ENCODE data around the gene COL23A1.

Gene COL23A1

GRCh38 chr5:178389796-178390195 is 200.4 kb downstream of the COL23A1 start:
- no peak for DNase-seq (ENCODE audit: low spot score)
- TF ChIP-seq CTCF (IDR thresholded peaks at IDR 0.05; ENCODE audit: borderline replicate concordance, control extremely low read depth, extremely low read depth, insufficient read depth, missing control alignments) = no peak
- in situ Hi-C loops (cut with MboI; ENCODE audit: low sequenced_read_pairs, unreplicated experiment) = no loop called here

- DNase-seq (ENCODE audit: low spot score) = no peak
- TF ChIP-seq CTCF (IDR thresholded peaks at IDR 0.05; ENCODE audit: borderline replicate concordance, control extremely low read depth, extremely low read depth, insufficient read depth, missing control alignments) = no peak
- in situ Hi-C loops (cut with MboI; ENCODE audit: low sequenced_read_pairs, unreplicated experiment) = no loop called here
Observed at GRCh38 chr5:178389026-178389729, 201.0 kb downstream of the COL23A1 start.

- TF ChIP-seq CTCF (IDR thresholded peaks at IDR 0.05; ENCODE audit: borderline replicate concordance, control extremely low read depth, extremely low read depth, insufficient read depth, missing control alignments) = no peak
- in situ Hi-C loops (cut with MboI; ENCODE audit: low sequenced_read_pairs, unreplicated experiment) = no loop called here
- no peak for DNase-seq (ENCODE audit: low spot score)
Observed at GRCh38 chr5:178388386-178389025, 201.7 kb downstream of the COL23A1 start.

GRCh38 chr5:178387856-178388190 is 202.4 kb downstream of the COL23A1 start:
- TF ChIP-seq CTCF (IDR thresholded peaks at IDR 0.05; ENCODE audit: borderline replicate concordance, control extremely low read depth, extremely low read depth, insufficient read depth, missing control alignments) = no peak
- in situ Hi-C loops (cut with MboI; ENCODE audit: low sequenced_read_pairs, unreplicated experiment) = no loop called here
- DNase-seq (ENCODE audit: low spot score) = no peak

- in situ Hi-C loops (cut with MboI; ENCODE audit: low sequenced_read_pairs, unreplicated experiment) = no loop called here
- TF ChIP-seq CTCF (IDR thresholded peaks at IDR 0.05; ENCODE audit: borderline replicate concordance, control extremely low read depth, extremely low read depth, insufficient read depth, missing control alignments) = no peak
- no peak for DNase-seq (ENCODE audit: low spot score)
Observed at GRCh38 chr5:178387061-178387855, 202.9 kb downstream of the COL23A1 start.

GRCh38 chr5:178386336-178386931 is 203.8 kb downstream of the COL23A1 start:
- no peak for DNase-seq (ENCODE audit: low spot score)
- no peak for TF ChIP-seq CTCF (IDR thresholded peaks at IDR 0.05; ENCODE audit: borderline replicate concordance, control extremely low read depth, extremely low read depth, insufficient read depth, missing control alignments)
- in situ Hi-C loops (cut with MboI; ENCODE audit: low sequenced_read_pairs, unreplicated experiment) = no loop called here
